Measurements from ENCODE around the gene ACOX2. TPM values are rescaled to one million over a fixed set of nuclear protein-coding genes. Genes with fewer than 3 reads are reported as not detected.

Gene ACOX2
- total and polyA plus RNA-seq, 2 of the 13 experiments (the other 11 are each of a cell fraction or from before 2014, with no cell fraction given) = 42.6 to 98.5 TPM

GRCh38 chr3:58524326-58524888, 12.6 kb downstream of the ACOX2 start:
- 95% methylated on average over 8 of the region's 11 CpGs for WGBS (ENCODE audit: low lambda C conversion rate)
- H3K4me2 ChIP-seq (ENCODE audit: low read depth, low read length) = no peak overlapping the region
- H2AFZ ChIP-seq (ENCODE audit: low read length) = no peak overlapping the region
- H3K9me3 ChIP-seq (ENCODE audit: low read length) = no peaks in the 10 kb centered on the region
- intact Hi-C loops (cut with micrococcal nuclease; ENCODE audit: unreplicated experiment) (no loop called here), in situ Hi-C loops (cut with HindIII; ENCODE audit: extremely low pct_ligation_motif_present, low pct_unique_long_range_greater_than_20kb) (no loop called here)
- no peaks in the 10 kb centered on the region for H3K27me3 ChIP-seq (ENCODE audit: control insufficient read depth in 1 of 2, insufficient read depth in 2 of 2, low read length in 2 of 2)
- H3K27ac ChIP-seq (ENCODE audit: extremely low read length, insufficient read depth, low read length) = peak overlapping the region; percentile 12
- H3K79me2 ChIP-seq (ENCODE audit: insufficient read depth, low read length) = no peaks in the 10 kb centered on the region
- H3K9ac ChIP-seq (ENCODE audit: insufficient read depth, low read depth, low read length) = no peak overlapping the region
- ATAC-seq (no peak), DNase-seq (ENCODE audit: low spot score) (no peak), FAIRE-seq (no peak)
- no peak overlapping the region for H3K4me3 ChIP-seq (replicated peaks in 1 of 3; ENCODE audit: insufficient read depth in 1 of 3, low read depth in 2 of 3, low read length in 3 of 3)
- peaks cover 6 to 8% of the 10 kb centered on the region in 2 experiments; a peak in 4 of 5 replicates for H3K36me3 ChIP-seq (replicated peaks in 1 of 2; ENCODE audit: control insufficient read depth in 1 of 2, insufficient read depth in 2 of 2, low read length in 2 of 2)
- no peaks in the 10 kb centered on the region for H4K20me1 ChIP-seq (ENCODE audit: insufficient read depth, low read length)
- CTCF ChIA-PET (ENCODE audit: low intra/inter-chr PET ratio, low total read pairs) = no interaction called here
- POLR2A ChIA-PET = interaction anchor here (1.2 to 4.5 kb wide), 2 partner anchors 13 to 33 kb away, joined by 3 to 55 read pairs; partner anchors contain the start of genes ACOX2 and KCTD6
- peaks cover 88% of the 10 kb centered on the region for H3K4me1 ChIP-seq (ENCODE audit: insufficient read depth, low read length)
- TF ChIP-seq SP2 (CRISPR knock-in tag; IDR thresholded peaks at IDR 0.05) (no peak), ZNF768 (CRISPR knock-in tag; IDR thresholded peaks at IDR 0.05) (0 out of 2 replicates have a peak, but pooled peaks have one; percentile 11), POLR2AphosphoS5 (IDR thresholded peaks at IDR 0.05; ENCODE audit: low read depth, low read length) (0 out of 2 replicates have a peak, but pooled peaks have one; percentile 10), KAT8 (CRISPR knock-in tag; IDR thresholded peaks at IDR 0.05) (no peak), HNRNPUL1 (IDR thresholded peaks at IDR 0.05; ENCODE audit: low read depth, low read length) (no peak), ZNF572 (CRISPR knock-in tag; IDR thresholded peaks at IDR 0.05) (no peak), KDM5B (CRISPR knock-in tag; IDR thresholded peaks at IDR 0.05; ENCODE audit: borderline replicate concordance) (peak; percentile 43; the same call in 1 of the 2 replicates), ZNF331 (CRISPR knock-in tag; IDR thresholded peaks at IDR 0.05) (no peak)
- TF ChIP-seq, protein P1, sequence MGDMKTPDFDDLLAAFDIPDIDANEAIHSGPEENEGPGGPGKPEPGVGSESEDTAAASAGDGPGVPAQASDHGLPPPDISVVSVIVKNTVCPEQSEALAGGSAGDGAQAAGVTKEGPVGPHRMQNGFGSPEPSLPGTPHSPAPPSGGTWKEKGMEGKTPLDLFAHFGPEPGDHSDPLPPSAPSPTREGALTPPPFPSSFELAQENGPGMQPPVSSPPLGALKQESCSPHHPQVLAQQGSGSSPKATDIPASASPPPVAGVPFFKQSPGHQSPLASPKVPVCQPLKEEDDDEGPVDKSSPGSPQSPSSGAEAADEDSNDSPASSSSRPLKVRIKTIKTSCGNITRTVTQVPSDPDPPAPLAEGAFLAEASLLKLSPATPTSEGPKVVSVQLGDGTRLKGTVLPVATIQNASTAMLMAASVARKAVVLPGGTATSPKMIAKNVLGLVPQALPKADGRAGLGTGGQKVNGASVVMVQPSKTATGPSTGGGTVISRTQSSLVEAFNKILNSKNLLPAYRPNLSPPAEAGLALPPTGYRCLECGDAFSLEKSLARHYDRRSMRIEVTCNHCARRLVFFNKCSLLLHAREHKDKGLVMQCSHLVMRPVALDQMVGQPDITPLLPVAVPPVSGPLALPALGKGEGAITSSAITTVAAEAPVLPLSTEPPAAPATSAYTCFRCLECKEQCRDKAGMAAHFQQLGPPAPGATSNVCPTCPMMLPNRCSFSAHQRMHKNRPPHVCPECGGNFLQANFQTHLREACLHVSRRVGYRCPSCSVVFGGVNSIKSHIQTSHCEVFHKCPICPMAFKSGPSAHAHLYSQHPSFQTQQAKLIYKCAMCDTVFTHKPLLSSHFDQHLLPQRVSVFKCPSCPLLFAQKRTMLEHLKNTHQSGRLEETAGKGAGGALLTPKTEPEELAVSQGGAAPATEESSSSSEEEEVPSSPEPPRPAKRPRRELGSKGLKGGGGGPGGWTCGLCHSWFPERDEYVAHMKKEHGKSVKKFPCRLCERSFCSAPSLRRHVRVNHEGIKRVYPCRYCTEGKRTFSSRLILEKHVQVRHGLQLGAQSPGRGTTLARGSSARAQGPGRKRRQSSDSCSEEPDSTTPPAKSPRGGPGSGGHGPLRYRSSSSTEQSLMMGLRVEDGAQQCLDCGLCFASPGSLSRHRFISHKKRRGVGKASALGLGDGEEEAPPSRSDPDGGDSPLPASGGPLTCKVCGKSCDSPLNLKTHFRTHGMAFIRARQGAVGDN (CRISPR knock-in tag; IDR thresholded peaks at IDR 0.05) = peak; percentile 44
- no TSS peak for BruUV-seq (replicated peaks)
